GM11168 (cell line): ENCODE results near the gene PCGF3.
"Not testable (repeated sequence)": the region's sequence is repeated elsewhere in the genome, so short reads cannot be mapped to it uniquely, and the experiment has no call there.

Source experiments
- in situ Hi-C: fragments of 300-500 bp; cut with MboI; formaldehyde crosslinking; loops from one replicate; pipeline ENCODE4 v1.12.0; 2022; ENCODE audit warnings: low sequenced_read_pairs; ENCODE audit not compliant: unreplicated experiment

The PCGF3 gene

DNA sequence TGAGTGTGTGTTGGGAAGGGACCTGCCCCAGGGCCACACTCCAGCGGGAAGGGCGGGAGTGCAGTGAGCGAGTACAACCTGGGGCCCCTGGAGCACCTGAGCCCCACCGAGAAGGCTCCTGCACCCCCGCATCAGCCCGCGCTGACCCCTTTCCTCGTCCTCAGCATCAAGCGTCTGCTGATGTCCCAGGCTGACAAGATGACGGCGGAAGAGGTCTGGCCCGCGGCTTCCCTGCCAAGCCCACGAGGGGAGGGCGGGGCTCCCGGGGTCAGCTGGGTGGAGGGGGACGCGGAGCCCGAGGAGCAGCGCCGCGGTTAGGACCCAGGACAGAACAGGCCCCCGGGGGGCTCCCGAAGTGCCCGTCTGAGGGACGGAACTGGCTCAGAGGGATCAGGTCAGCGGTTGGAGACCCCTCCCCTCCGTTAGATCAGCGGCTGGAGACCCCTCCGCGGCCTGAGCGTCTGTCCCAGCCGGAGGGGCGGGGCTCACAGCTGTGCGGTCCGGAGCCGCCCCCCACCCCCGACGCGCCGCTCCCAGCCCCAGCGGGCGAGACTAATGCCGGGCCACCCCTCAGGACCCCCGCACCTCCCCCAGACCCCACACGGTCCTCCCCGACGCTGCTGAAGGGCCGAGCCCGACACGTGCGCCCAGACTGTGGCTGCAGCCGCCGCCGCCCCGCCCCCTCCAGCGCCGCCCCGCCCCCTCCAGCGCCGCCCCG is 24.5 kb upstream of the PCGF3 start:
- in situ Hi-C loops: no loop called here

DNA sequence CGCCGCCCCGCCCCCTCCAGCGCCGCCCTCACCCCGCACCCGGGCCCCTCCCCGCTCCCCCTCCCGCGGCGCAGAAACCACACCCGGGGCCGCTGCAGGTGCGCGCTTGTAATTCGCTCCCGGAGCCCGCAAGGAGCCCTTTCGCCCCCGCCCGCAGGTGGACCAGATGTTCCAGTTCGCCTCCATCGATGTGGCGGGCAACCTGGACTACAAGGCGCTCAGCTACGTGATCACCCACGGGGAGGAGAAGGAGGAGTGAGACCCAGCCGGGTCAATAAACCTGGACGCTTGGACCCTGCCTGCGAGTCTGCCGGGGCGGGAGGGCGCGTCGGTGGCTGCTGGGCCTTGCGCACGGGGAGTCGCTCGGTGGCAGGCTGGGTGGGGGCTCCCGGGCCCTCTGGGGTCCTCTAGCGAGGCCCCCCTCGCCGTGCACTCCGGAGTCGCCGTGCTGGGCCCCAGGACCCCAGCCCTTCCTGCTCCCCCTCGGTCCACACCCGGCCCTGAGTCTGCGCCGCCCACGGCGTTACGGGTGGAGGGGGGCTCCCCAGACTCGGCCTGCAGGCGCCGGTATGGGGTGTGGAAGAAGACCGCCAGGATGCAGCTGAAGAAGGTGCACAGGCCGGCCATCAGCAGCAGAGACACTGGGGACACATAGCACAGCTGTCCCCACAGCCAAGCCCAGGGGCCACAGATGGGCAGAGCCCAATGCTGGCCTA is 23.7 kb upstream of the PCGF3 start:
- in situ Hi-C loops: no loop called here

DNA sequence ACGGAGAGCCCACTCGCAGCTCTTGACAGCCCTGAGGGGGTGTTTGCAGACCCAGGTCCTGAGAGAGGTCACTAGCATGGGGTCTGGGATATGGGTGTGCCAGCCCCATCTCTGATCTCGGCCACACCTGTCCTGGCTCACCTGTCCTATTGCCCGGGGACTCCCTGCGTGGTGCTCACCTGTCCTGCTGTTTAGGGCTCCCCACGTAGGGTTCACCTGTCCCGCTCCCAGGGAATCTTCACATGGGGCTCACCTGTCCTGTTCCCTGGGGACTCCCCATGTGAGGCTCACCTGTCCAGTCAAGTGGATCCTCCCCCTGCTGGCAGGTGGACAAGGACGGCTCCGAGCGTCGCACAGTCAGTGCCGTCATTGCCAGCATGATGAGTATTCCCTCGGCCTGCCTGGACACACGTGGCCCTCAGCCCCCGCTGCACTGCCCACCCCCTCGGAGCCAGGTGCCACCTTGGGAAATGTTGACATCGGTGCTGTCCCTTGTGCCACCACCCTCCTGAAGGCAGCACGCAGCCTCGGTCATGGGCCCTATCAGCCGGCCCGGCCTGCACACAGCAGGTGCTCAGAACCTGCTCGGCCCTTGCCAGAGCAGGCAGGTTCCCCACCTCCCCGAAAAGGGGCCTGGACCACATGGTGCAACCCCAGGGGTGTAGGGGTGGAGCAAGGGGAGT is 23.0 kb upstream of the PCGF3 start:
- in situ Hi-C loops: no loop called here

DNA sequence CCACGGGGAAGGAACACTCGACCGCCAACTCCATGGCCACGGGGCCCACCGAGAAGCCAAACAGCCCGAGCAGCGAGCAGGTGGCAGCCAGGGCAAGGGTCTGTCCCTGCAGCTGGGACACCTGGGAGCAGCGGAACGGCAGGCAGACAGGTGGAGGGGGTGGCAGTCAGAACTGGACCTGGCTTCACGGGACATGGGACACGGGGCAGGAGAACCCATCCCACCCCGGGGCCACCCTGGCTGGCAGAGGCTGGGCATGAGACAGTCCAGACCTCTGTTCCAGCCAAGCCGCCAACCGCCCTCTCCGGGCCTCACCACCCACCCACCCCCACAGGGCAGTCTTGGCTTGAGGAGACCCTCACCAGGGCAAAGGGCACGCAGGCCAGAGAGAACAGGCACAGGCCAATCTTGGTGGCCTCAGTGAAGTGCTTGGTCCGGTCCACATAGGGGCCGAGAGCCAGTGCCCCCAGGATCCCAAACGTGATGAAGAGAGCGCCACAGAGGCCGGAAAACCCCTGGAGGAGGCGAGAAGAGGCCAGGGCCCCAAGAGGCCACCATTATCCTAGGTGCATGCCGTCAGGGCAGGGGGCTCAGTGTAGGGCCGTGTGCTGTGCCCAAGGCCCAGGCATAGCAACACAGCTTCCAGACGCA is 22.3 kb upstream of the PCGF3 start:
- in situ Hi-C loops: no loop called here

DNA sequence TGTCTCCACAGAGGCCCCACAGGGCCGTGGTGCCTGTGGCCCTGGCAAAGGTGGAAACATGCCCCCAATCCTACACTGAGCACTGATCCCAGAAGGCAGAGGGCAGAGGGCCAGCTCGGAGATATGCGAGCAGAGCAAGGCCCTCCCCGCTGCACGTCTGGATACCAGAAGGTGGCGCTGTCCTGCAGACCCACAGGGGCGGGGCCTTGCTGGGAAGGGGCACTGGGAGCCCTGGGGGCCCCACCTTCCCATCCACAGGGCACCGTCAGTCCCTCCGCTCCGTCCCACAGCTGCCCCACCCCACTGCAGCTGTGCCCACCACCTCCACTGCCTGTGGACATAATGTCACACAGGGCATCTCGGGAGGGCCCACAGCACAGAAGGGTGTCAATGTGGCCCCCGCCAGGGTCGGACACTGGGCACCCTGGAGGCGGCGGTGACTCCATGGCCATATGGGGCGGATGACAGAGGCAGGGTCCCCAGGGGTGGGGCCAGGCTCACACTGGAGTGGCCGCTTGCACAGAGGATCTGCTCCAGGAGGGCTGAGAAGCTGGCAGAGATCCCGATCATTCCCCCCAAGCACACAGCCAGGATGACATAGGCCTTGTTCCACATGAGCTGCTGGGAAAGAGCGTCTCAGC is 21.5 kb upstream of the PCGF3 start:
- in situ Hi-C loops: no loop called here

- in situ Hi-C loops: no loop called here
These were observed 20.9 kb upstream of the PCGF3 start for GRCh38 chr4:684623-685327.

- in situ Hi-C loops: no loop called here
These were observed 19.8 kb upstream of the PCGF3 start for GRCh38 chr4:685679-686412.

GRCh38 chr4:686413-687040 is 19.1 kb upstream of the PCGF3 start:
- in situ Hi-C loops: no loop called here

DNA sequence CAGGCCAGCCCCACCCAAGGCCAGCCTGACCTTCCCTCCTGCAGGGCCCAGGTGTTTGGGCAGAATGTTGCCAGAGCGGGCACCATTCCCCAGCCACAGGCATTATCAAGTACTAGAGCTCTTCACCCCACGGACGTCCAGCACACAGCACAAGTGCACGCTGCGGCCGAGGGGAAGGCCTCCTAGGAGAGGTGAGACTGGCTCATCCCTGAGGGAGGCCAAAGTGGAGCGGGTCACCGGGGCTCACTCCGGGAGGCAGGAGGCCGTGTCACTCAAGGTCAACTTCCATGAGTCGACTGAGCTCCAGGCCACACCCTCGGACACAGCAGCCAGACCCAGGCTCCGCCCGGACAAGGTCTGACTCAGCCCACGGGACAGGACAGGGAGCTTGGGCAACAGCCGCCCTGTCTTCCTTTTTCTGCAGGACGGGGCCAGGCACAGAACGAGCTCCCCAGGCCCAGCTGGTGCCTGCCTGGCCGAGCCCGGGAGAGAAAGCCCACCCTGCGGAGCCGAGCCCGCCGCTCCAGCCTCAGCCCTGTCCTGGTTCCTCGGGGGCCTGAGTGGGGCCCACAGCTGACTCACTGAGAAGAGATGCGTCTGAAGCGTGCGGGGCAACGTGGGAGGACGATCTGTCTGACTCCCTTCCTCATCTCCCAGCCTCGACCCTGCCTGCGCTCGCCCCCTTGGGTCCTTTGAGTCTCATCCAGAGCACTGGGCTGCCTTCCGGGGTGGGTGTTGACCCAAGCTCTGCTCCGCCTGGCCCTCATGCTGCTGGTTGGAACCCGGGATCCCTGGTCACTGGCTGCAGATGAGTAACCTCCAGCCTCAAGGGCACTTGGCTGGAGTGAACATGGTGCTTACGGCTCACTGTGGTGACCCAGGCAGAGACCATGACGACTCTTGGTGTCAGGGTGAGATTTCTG is 18.3 kb upstream of the PCGF3 start:
- in situ Hi-C loops: no loop called here

GRCh38 chr4:687971-688853 is 17.4 kb upstream of the PCGF3 start:
- in situ Hi-C loops: no loop called here

DNA sequence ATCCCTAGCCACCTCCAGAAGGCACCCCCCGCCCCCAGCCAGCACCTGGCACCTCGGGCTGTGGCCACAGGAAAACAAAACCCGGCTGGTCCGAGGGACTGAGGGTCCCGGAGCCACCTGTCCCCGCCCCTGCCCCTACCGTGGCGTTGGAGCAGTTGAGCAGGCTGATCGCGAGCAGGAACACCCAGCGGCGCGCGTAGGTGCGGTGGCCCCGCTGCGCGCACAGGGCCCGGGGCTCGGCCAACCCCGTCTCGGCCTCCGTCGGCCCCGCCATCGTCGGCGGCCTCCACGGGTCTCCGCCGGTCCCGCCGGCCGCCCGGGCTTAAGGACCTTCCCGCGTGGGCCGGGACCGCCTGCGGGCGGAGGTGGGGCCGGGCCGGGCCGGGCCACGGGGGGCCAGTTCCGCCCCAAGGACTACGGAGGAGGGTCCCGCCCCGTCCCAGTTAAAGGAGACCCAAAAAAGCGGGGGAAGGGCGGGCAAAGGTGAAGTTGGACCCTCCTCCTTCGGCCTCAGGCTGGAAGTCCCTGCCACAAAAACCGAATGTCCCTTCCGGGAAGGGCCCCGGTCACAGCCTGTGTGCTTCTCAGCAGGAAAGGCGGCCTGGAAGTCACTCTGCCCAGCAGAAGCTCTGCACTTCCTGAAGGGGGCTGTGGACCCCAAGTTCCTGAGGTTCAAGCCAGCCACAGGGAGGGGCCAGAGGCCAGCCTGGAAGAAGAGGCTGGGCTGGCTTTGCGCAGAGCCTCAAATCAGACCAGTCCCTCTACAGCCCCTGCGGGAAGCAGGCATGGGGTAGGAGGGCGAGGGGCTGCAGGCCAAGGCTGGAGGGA is 16.6 kb upstream of the PCGF3 start, which contains the start of gene SLC49A3:
Gene SLC49A3, minus strand, starts transcription at position 298 of the 828 bp plus-strand sequence. Its CDS starts 24 bp downstream, at position 274.
- in situ Hi-C loops: no loop called here

GRCh38 chr4:689723-690122 is 15.9 kb upstream of the PCGF3 start:
- in situ Hi-C loops: no loop called here

DNA sequence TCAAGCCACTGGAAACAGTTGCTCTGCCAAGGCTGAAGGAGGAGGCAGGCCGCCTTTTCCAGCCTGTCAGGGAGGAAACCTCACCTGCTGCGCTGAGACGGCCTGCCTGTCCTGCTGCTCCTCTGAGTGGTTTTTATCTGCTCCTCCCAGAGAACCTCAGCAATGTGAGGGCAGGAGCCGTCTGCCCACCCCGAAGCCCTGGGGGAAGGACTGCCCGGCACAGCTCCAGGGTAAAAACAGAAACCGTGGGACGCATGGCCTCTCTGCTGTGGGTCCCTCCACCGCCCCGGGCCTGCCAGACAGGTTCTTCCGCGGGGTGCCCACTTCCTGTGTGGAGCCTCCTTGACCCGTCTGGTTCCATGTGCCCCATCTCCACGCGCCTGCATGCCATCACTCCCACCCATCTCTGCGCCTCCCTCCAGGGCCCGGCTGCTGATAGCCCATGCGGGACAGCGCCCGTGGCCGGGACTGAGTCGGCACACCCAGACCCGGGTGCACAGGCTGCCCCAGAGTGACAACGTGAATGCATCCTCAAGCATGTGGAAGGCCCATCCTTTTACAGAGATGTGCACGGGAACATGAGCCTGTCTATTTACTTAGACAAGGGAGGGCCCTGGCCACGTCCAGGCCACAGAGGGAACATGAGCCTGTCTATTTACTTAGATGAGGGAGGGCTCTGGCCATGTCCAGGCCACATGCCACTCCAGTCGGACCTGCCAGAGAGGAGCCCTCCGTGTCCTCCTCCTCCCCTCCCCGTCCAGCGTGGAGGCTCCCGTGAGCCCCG is 12.7 kb upstream of the PCGF3 start:
- in situ Hi-C loops: no loop called here

- in situ Hi-C loops: not testable (repeated sequence)
These were observed 11.2 kb upstream of the PCGF3 start for GRCh38 chr4:694341-694940.
